Myocyte (in vitro differentiated cells): ENCODE measurements around the gene NRIP3. TPM values are rescaled to one million over a fixed set of nuclear protein-coding genes. Genes with fewer than 3 reads are reported as not detected.
"Not testable (repeated sequence)": the region's sequence is repeated elsewhere in the genome, so short reads cannot be mapped to it uniquely, and the experiment has no call there.

Experiments used
- DNase-seq: peaks from one replicate; pipeline ENCODE4 v3.0.0-alpha.2; 2012; ENCODE audit warnings: low read depth
- total RNA-seq: library from RNA; depleted of rRNA; stranded (reverse); fragments of >200 nt; gene quantifications from 2 replicates; pipeline ENCODE4 v1.2.3, GENCODE V29; 2014

The NRIP3 gene
- total RNA-seq, 1 donor from 2014 or later = 7.0 TPM

DNA sequence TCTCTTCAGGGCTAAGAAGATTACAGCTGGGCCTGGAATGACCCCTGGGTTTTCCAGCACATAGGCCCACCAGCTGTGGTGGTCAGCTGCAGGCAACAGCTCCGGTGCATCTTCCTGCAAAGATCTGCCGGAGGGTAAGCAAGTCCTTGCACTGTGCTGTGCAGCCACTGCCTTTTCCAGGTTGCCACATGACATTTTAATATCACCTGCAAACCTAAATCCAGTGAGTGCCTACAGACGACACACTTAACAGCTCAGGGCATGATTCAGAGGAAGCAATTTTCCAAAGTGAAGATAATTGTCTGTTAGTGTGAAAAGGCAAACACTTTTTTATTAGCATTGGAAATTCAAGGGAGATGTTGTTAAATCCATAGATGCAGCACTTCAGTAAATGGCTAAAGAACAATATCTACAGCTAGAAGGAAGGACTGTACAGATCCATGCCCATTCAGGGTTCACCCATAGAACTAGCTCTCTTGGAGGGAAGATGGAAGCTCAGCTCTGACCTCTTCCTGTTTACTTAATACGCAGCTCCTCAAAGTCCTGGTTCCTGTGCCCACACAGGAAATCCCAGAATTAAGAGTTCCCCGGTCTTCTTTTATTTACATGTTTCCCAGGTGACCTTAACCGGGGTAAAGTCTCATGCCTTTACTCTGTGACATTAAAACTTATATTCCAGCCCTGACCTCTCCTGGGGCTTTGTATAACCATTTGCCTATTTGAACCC is 13.3 kb upstream of the NRIP3 start:
- no peak for DNase-seq

- DNase-seq = peak; percentile 93
Measured at GRCh38 chr11:9015677-9016076, 11.9 kb upstream of the NRIP3 start.

DNA sequence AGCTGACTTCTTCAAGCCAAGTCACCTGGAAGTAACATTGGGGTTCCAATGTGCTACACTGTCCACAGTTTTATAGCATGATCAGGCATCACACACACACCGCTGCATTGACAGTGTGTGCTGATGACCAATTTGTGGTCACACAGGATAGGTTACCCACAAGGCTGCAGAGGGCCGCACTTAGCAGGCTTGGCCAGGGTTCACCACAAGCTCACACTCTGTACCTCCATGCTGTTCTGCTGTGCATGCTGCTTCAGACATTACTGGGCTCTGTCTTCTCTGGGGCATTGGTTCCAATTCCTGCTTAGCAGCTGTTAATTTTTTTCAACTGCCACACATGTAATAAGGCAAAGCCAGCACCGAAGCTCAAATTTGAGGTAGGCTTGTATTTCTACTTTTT is 11.0 kb upstream of the NRIP3 start:
- peak; percentile 79 for DNase-seq

- DNase-seq = no peak
Measured at GRCh38 chr11:9013373-9013772, 9.6 kb upstream of the NRIP3 start.

GRCh38 chr11:9009538-9009937 is 5.7 kb upstream of the NRIP3 start:
- DNase-seq = not testable (repeated sequence)

DNA sequence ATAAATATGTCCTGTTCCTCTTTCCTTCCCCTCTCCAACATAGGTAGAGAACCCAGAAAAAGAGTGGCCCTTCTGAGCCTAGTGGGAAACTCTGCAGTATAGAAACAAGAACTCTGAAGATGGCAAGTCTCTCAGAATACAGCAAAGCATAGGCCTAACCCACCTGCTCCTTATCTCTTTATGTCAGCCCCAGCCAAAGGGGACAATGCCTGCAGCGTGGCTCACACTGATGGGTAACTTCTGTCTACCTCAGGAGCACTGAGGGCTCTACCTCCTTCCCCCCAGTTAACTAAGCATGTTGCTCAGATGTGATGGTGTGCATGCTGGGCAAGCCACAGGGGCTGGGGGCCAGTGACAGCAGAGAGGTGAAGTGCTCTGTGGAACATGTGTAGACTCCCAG is 4.9 kb upstream of the NRIP3 start:
- no peak for DNase-seq

DNA sequence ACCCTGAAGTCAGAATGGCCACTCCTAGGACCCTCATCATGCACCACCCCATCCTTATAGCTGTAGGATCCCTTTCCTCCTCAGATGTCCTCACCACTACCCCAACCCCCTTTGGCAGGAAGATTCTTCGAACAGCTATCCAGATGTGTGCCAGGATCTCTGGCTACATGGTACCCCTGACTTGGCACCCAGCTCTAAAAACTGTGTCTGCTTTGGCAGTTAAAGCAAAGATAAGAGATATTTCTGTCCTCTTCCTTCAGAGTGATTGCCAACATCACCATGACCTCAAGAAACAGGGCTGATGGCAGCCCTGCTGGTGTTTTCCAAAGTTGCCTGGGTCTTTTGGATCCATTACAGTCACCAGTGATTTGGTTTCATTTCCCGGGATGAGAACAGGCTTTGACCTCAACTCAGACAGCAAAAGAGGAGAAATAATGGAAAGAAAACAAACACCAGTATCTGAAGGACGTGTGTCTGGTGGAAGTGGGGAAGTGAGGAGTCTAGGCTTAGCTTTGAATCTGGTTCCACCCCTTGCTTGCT is 4.3 kb upstream of the NRIP3 start:
- no peak for DNase-seq

DNA sequence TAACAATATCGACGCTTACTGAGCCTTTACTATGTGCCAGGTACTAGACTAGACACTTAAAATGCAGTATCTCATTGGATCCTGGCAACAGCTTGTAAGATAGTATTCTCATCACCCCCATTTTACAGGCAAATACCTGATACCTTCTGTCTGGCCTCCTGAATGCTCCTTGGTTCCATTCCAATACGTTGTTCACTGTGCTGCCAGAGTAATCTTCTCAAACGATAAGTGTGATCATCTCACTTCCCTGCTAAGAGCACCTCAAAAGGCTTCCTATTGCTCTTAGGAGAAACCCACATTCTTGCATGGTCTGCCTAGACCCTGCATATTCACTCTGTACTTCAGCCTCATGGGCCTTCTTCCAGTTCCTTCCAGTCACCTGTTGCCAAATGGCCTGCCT is 1.3 kb upstream of the NRIP3 start:
- DNase-seq = no peak

GRCh38 chr11:9004183-9004926 is 554 bp upstream of the NRIP3 start:
- DNase-seq = no peak

DNA sequence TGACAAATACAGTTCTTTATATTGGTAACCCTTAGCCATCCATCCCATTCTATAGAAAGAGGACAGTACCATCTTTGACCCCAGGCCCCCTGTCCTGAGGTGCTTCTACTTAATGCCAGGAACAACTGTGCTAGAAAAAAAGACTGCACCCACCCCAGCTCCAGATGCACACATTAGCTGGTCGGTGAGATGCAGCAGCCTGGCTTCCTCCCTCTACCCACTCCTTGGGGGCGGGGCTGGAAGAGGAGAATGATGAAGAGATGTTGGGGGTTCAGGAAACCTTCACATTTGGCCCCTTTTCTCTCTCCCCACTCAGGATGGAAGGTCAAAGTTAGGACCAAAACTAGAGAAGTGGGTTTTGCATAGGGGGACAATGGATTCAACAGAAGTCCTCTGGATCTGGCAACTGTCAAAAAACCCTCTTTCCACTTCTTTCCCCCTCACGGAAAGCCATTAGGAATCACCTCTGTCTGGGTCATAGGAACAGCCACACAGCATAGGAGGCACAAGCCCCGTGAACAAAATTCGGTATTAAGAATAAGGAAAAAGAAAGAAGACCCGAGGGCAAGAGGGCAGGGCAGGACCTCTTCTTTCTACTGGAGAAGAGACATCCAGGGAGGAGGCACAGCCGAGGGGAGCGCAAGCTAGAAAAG is 755 bp downstream of the NRIP3 start:
- DNase-seq = no peak

- peak; percentile 28 for DNase-seq
Measured at GRCh38 chr11:9001736-9002135, 2.1 kb downstream of the NRIP3 start.

DNA sequence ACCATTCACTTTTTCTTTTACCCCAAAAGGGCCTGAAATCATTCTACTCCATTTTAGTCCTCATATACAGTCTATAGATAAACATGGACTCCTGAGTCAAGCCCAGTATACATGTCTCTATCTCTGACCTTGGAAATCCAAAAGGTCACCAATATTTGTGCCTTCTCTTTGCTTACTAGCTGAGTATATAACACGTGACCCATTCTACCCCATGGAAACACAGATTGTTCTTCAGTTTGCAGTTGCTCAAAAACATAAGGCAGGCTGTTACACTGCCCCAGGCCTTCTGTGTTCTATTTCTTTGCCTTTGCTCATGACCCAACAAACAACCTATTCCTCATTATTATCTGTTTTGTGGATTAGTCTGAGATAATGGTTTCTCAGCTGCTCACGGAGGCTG is 5.8 kb downstream of the NRIP3 start:
- DNase-seq = no peak

GRCh38 chr11:8997451-8997850 is 6.3 kb downstream of the NRIP3 start:
- no peak for DNase-seq

- peak; percentile 28 for DNase-seq
Measured at GRCh38 chr11:8989453-8989852, 14.3 kb downstream of the NRIP3 start.

GRCh38 chr11:8988329-8989234 is 15.2 kb downstream of the NRIP3 start:
- peak; percentile 20 for DNase-seq

DNA sequence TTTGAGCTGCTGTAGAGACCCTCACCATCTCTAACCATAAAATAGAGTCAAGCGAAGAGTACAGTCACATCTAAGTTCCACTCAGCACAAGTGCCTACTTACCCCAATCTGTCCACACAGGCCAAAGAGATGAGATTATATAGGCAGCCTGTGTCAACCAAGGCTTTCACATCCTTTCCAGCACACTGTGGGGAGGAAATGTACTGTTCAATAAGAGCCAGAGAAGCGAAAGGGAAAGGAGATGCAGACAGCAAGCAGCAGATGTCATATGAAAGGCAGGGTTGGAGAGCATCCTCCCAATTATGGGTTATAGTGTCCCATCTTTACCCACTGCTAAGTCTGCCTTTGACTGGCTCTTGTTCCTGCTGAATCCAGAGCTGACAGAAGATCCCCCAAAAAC is 16.4 kb downstream of the NRIP3 start:
- DNase-seq = no peak

- DNase-seq = not testable (repeated sequence)
Measured at GRCh38 chr11:8986772-8987171, 17.0 kb downstream of the NRIP3 start.

DNA sequence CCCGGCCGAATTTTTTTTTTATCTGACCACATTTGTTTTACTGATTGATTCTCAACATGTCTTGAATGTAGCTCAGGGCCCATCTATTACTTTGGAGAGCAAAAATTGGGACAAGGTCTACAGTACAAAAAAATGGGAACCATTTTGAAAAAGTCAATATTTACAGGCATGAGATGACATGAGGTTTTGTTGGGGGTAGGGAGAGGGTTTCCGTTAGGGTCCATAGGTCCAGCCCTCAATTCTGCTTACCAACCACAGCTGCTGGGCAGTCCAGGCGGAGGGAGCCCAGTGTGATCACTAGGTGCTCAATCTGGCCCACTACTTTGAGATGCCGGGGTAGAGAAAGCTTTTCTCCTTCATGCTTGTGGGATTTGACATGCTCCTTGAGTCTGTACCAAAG is 18.3 kb downstream of the NRIP3 start:
- DNase-seq = no peak

DNA sequence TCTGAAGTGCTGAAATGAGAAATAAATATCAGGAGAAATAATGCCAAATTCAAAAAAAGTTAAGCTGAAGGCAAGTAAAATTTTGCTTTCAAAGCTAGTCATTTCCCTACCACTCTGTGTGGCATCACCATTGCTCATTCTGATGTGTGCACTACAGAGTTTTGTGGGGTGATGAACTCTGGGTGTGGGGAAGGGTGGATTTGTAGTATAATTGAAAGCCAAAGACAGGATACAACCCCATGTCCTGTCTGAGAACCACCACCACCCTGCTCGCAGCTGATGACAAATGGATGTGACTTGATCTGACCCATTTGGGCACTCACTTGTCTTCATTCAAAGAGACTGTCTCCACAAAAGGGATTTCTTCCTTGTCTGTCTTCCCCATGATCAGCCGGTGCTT is 20.2 kb downstream of the NRIP3 start:
- DNase-seq = no peak

- no peak for DNase-seq
Measured at GRCh38 chr11:8980485-8980884, 23.3 kb downstream of the NRIP3 start.

- DNase-seq = not testable (repeated sequence)
Measured at GRCh38 chr11:8979365-8979764, 24.4 kb downstream of the NRIP3 start.
